Ascending aorta (tissue), 2 donors: ENCODE data around the gene PPP2R1B. TPM values are rescaled to one million over a fixed set of nuclear protein-coding genes. Genes with fewer than 3 reads are reported as not detected.
A peak's percentile ranks its signal among the peaks of the same experiment; 100 is the strongest.

Experiments
- DNase-seq, 2 donors: peaks; one replicate each; pipeline ENCODE4 v3.0.0-alpha.2; 2019; ENCODE audit warnings: low spot score in 2 of 2
- H3K27ac ChIP-seq, 2 donors: fragments of 200-600 bp; sonication (generic); one replicate each; pipeline ENCODE4 v1.5.1; 2016 to 2017; ENCODE audit warnings: mild to moderate bottlenecking in 1 of 2
- H3K27me3 ChIP-seq: fragments of 200-600 bp; sonication (generic); one replicate; pipeline ENCODE4 v1.5.1; 2017
- H3K36me3 ChIP-seq, 2 donors: fragments of 200-600 bp; sonication (generic); one replicate each; pipeline ENCODE4 v1.5.1; 2016
- H3K4me1 ChIP-seq, 2 donors: fragments of 200-600 bp; sonication (generic); one replicate each; pipeline ENCODE4 v1.5.1; 2016 to 2017; ENCODE audit warnings: mild to moderate bottlenecking in 1 of 2
- H3K4me3 ChIP-seq, 2 donors: fragments of 200-600 bp; sonication (generic); one replicate each; pipeline ENCODE4 v1.5.1; 2016 to 2017; ENCODE audit warnings: mild to moderate bottlenecking in 1 of 2
- H3K9me3 ChIP-seq, 2 donors: fragments of 200-600 bp; sonication (generic); one replicate each; pipeline ENCODE4 v1.5.1; 2016
- intact Hi-C: fragments of 100-400 bp; cut with DNase I; formaldehyde crosslinking; loops from one replicate; pipeline ENCODE4 v1.15.1; 2023
- total RNA-seq: library from RNA; depleted of rRNA; stranded (reverse); fragments of >200 nt; gene quantifications from one replicate; pipeline ENCODE4 v1.1.0, GENCODE V29; 2016
- TF ChIP-seq, protein P1 (sequence below), 3 experiments: fragments of 200-600 bp in 2 of 3; fragments of 450-650 bp in 1 of 3; sonication (generic) in 2 of 3; IDR thresholded peaks; one replicate each; pipeline ENCODE4 v1.5.1; 2016 to 2019; ENCODE audit warnings: antibody characterized with exemption in 3 of 3, mild to moderate bottlenecking in 1 of 3, moderate library complexity in 1 of 3

Gene PPP2R1B
- total RNA-seq, 1 donor from 2014 or later = 7.7 TPM

GRCh38 chr11:111745719-111746504 is 20.3 kb downstream of the PPP2R1B start:
- Histone ChIP-seq H3K9me3 (no peaks in the 10 kb centered on the region), H3K27ac (peak overlapping the region; percentile 50 to 72), H3K4me3 (no peak overlapping the region), H3K27me3 (no peaks in the 10 kb centered on the region), H3K36me3 (peaks cover 31 to 55% of the 10 kb centered on the region in 2 donors), H3K4me1 (peaks cover 0 to 16% of the 10 kb centered on the region in 2 donors)
- TF ChIP-seq, protein P1, sequence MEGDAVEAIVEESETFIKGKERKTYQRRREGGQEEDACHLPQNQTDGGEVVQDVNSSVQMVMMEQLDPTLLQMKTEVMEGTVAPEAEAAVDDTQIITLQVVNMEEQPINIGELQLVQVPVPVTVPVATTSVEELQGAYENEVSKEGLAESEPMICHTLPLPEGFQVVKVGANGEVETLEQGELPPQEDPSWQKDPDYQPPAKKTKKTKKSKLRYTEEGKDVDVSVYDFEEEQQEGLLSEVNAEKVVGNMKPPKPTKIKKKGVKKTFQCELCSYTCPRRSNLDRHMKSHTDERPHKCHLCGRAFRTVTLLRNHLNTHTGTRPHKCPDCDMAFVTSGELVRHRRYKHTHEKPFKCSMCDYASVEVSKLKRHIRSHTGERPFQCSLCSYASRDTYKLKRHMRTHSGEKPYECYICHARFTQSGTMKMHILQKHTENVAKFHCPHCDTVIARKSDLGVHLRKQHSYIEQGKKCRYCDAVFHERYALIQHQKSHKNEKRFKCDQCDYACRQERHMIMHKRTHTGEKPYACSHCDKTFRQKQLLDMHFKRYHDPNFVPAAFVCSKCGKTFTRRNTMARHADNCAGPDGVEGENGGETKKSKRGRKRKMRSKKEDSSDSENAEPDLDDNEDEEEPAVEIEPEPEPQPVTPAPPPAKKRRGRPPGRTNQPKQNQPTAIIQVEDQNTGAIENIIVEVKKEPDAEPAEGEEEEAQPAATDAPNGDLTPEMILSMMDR (IDR thresholded peaks at IDR 0.05) = no peak
- no peak for DNase-seq
- intact Hi-C loops = no loop called here

- Histone ChIP-seq H3K36me3 (peaks cover 23 to 43% of the 10 kb centered on the region in 2 donors), H3K4me1 (peaks cover 0 to 20% of the 10 kb centered on the region in 2 donors), H3K27ac (no peak overlapping the region), H3K4me3 (no peak overlapping the region), H3K27me3 (no peaks in the 10 kb centered on the region), H3K9me3 (no peaks in the 10 kb centered on the region)
- no peak for DNase-seq
- intact Hi-C loops = no loop called here
- TF ChIP-seq, protein P1 (IDR thresholded peaks at IDR 0.05) = no peak
These were observed 22.5 kb downstream of the PPP2R1B start for GRCh38 chr11:111743700-111744099.

DNA sequence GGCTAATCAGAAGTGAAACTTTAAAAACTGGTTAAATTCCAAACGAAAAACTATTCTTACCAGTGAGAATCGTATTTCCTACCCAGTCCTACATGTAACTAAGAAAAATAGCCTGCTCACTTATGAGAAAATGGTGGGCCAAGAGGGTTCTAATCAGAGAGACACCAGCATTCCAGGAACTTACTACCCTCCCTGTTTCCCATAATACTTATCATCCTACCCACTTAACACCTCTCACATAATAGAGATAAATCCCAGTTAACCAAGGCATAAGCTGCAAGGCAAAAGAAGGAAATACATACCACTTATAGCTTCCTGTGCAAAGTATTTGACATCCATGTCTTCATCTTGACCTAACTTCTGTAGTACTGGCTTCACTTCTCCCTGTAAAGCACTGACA is 24.4 kb downstream of the PPP2R1B start:
- Histone ChIP-seq H3K4me1 (peaks cover 7 to 38% of the 10 kb centered on the region in 2 donors), H3K36me3 (peaks cover 16 to 36% of the 10 kb centered on the region in 2 donors), H3K27me3 (no peaks in the 10 kb centered on the region), H3K27ac (peak overlapping the region in 1 of 2 donors; percentile 8), H3K9me3 (no peaks in the 10 kb centered on the region), H3K4me3 (no peak overlapping the region)
- no peak for DNase-seq
- intact Hi-C loops = no loop called here
- TF ChIP-seq, protein P1 (IDR thresholded peaks at IDR 0.05) = no peak

- no peaks in the 10 kb centered on the region for H3K27me3 ChIP-seq
- no peak overlapping the region for H3K4me3 ChIP-seq
- TF ChIP-seq, protein P1 (IDR thresholded peaks at IDR 0.05) = no peak
- peak overlapping the region; percentile 8 to 97 for H3K27ac ChIP-seq
- no peaks in the 10 kb centered on the region for H3K9me3 ChIP-seq
- H3K36me3 ChIP-seq = peaks cover 16 to 36% of the 10 kb centered on the region in 2 donors
- intact Hi-C loops = loop anchor here (10.0 kb wide), 1 partner anchor 414 kb away; no protein-coding TSS in a partner anchor
- no peak for DNase-seq
- peaks cover 19 to 43% of the 10 kb centered on the region in 2 donors for H3K4me1 ChIP-seq
These were observed 26.9 kb downstream of the PPP2R1B start for GRCh38 chr11:111739299-111739698.

- Histone ChIP-seq H3K27ac (peak overlapping the region; percentile 91 to 97), H3K4me1 (peaks cover 28 to 60% of the 10 kb centered on the region in 2 donors), H3K36me3 (peaks cover 16 to 22% of the 10 kb centered on the region in 2 donors), H3K9me3 (no peaks in the 10 kb centered on the region), H3K27me3 (no peaks in the 10 kb centered on the region), H3K4me3 (no peak overlapping the region)
- intact Hi-C loops = loop anchor here (10.0 kb wide), 1 partner anchor 413 kb away; no protein-coding TSS in a partner anchor
- TF ChIP-seq, protein P1 (IDR thresholded peaks at IDR 0.05) = no peak
- no peak for DNase-seq
These were observed 28.6 kb downstream of the PPP2R1B start for GRCh38 chr11:111737444-111738210.
